ENCODE results near the gene LRRC8D.

Gene LRRC8D

GRCh38 chr1:89943846-89944781 is 123.3 kb downstream of the LRRC8D start:
- DNase-seq, result no peak

- peak; percentile 22 for DNase-seq
Measured at GRCh38 chr1:89945852-89946476, 125.1 kb downstream of the LRRC8D start.

- no peak for DNase-seq
Measured at GRCh38 chr1:89946532-89946931, 125.7 kb downstream of the LRRC8D start.

GRCh38 chr1:89948722-89949345 is 128.0 kb downstream of the LRRC8D start:
- DNase-seq, result no peak

GRCh38 chr1:89949991-89950624 is 129.3 kb downstream of the LRRC8D start:
- no peak for DNase-seq

- DNase-seq, result no peak
Measured at GRCh38 chr1:89950703-89951102, 129.9 kb downstream of the LRRC8D start.

- no peak for DNase-seq
Measured at GRCh38 chr1:89951766-89952604, 131.2 kb downstream of the LRRC8D start.

- DNase-seq, result no peak
Measured at GRCh38 chr1:89952605-89953130, 131.8 kb downstream of the LRRC8D start.

GRCh38 chr1:89953131-89953626 is 132.3 kb downstream of the LRRC8D start:
- peak; percentile 33 for DNase-seq

GRCh38 chr1:89953929-89954328 is 133.1 kb downstream of the LRRC8D start:
- no peak for DNase-seq

- no peak for DNase-seq
Measured at GRCh38 chr1:89954401-89954800, 133.6 kb downstream of the LRRC8D start.

GRCh38 chr1:89955311-89956205 is 134.7 kb downstream of the LRRC8D start:
- DNase-seq, result no peak

- DNase-seq, result no peak
Measured at GRCh38 chr1:89957107-89957506, 136.3 kb downstream of the LRRC8D start.

- no peak for DNase-seq
Measured at GRCh38 chr1:89958851-89959654, 138.2 kb downstream of the LRRC8D start.

GRCh38 chr1:89959719-89960118 is 138.9 kb downstream of the LRRC8D start:
- no peak for DNase-seq

- DNase-seq, result no peak
Measured at GRCh38 chr1:89962024-89962741, 141.4 kb downstream of the LRRC8D start.

- no peak for DNase-seq
Measured at GRCh38 chr1:89962742-89963075, 141.9 kb downstream of the LRRC8D start.

- no peak for DNase-seq
Measured at GRCh38 chr1:89965193-89965768, 144.4 kb downstream of the LRRC8D start.

- no peak for DNase-seq
Measured at GRCh38 chr1:89966656-89967055, 145.8 kb downstream of the LRRC8D start.

All from DMS53 (cell line).